OCI-LY1 (cell line): ENCODE results near the gene ZNF768.
A peak's percentile ranks its signal among the peaks of the same experiment; 100 is the strongest.
"Not testable (repeated sequence)": the region's sequence is repeated elsewhere in the genome, so short reads cannot be mapped to it uniquely, and the experiment has no call there.

Experiments used
- H2AFZ ChIP-seq: fragments of 200-600 bp; sonication (generic), shearing (Covaris generic); 2 replicates; pipeline ENCODE4 v1.6.0; 2014; ENCODE audit warnings: antibody characterized with exemption, mild to moderate bottlenecking, low read length
- H3F3A ChIP-seq: fragments of 200-600 bp; sonication (generic), shearing (Covaris generic); 2 replicates; pipeline ENCODE4 v1.6.0; 2014; ENCODE audit warnings: mild to moderate bottlenecking, antibody characterized with exemption, low read length, moderate library complexity; ENCODE audit not compliant: insufficient read depth
- H3K27ac ChIP-seq: fragments of 200-600 bp; sonication (generic); 2 replicates; pipeline ENCODE4 v1.5.1; 2014; ENCODE audit warnings: low read length, mixed run types, mild to moderate bottlenecking, low read depth; ENCODE audit not compliant: poor library complexity, severe bottlenecking
- H3K27me3 ChIP-seq: fragments of 200-600 bp; sonication (generic); 2 replicates; pipeline ENCODE4 v1.6.0; 2014; ENCODE audit warnings: antibody characterized with exemption, mild to moderate bottlenecking, low read length, moderate library complexity; ENCODE audit not compliant: insufficient read depth
- H3K36me3 ChIP-seq: fragments of 200-600 bp; sonication (generic); 2 replicates; pipeline ENCODE4 v1.6.1; 2014; ENCODE audit warnings: mild to moderate bottlenecking, antibody characterized with exemption, low read length, moderate library complexity, mixed read lengths; ENCODE audit not compliant: insufficient read depth
- H3K4me1 ChIP-seq: fragments of 200-600 bp; sonication (generic); 2 replicates; pipeline ENCODE4 v1.5.1; 2014; ENCODE audit warnings: mild to moderate bottlenecking, low read length, moderate library complexity; ENCODE audit not compliant: insufficient read depth, severe bottlenecking
- H3K4me2 ChIP-seq: fragments of 200-600 bp; sonication (generic), shearing (Covaris generic); 2 replicates; pipeline ENCODE4 v1.6.1; 2014; ENCODE audit warnings: low read length
- H3K4me3 ChIP-seq: fragments of 200-600 bp; sonication (generic); 2 replicates; pipeline ENCODE4 v1.5.1; 2014; ENCODE audit warnings: low read length, low read depth, mild to moderate bottlenecking, mixed read lengths; ENCODE audit not compliant: poor library complexity, severe bottlenecking
- H3K79me2 ChIP-seq: fragments of 200-600 bp; shearing (Covaris generic); 2 replicates; pipeline ENCODE4 v1.6.1; 2016; ENCODE audit warnings: mixed run types, low read length, mixed read lengths; ENCODE audit not compliant: insufficient read depth
- H3K9ac ChIP-seq: fragments of 200-600 bp; sonication (generic), shearing (Covaris generic); 2 replicates; pipeline ENCODE4 v1.6.1; 2014; ENCODE audit warnings: mild to moderate bottlenecking, low read length, mixed read lengths
- H3K9me2 ChIP-seq: fragments of 200-600 bp; sonication (generic), shearing (Covaris generic); 2 replicates; pipeline ENCODE4 v1.6.1; 2014; ENCODE audit warnings: low read depth, mild to moderate bottlenecking, low read length, mixed read lengths
- H3K9me3 ChIP-seq: fragments of 200-600 bp; shearing (Covaris generic); 2 replicates; pipeline ENCODE4 v1.6.1; 2014; ENCODE audit warnings: low read length, mixed read lengths
- H4K20me1 ChIP-seq: fragments of 200-600 bp; sonication (generic), shearing (Covaris generic); 2 replicates; pipeline ENCODE4 v1.6.0; 2016; ENCODE audit warnings: mild to moderate bottlenecking, low read length; ENCODE audit not compliant: insufficient read depth
- EZH2 ChIP-seq: fragments of 200-600 bp; sonication (generic), shearing (Covaris generic); IDR thresholded peaks from 2 replicates; pipeline ENCODE4 v1.8.0; 2017; ENCODE audit warnings: borderline replicate concordance, mixed run types, mild to moderate bottlenecking, antibody characterized with exemption, low read length, moderate library complexity, mixed read lengths
- TF ChIP-seq, protein P1 (sequence below): fragments of 200-600 bp; sonication (generic), shearing (Covaris generic); IDR thresholded peaks from 2 replicates; pipeline ENCODE4 v1.5.1; 2017; ENCODE audit warnings: mild to moderate bottlenecking, antibody characterized with exemption, low read length, moderate library complexity, mixed read lengths

Gene ZNF768

GRCh38 chr16:30525844-30526136 lies 576 bp downstream of the ZNF768 start:
- H2AFZ ChIP-seq = no peak overlapping the region
- H3K9ac ChIP-seq = peak overlapping the region; percentile 92
- peaks cover 9% of the 10 kb centered on the region for H3F3A ChIP-seq
- peak overlapping the region; percentile 70 for H3K4me3 ChIP-seq
- peak overlapping the region; percentile 99 for H3K4me2 ChIP-seq
- TF ChIP-seq, protein P1, sequence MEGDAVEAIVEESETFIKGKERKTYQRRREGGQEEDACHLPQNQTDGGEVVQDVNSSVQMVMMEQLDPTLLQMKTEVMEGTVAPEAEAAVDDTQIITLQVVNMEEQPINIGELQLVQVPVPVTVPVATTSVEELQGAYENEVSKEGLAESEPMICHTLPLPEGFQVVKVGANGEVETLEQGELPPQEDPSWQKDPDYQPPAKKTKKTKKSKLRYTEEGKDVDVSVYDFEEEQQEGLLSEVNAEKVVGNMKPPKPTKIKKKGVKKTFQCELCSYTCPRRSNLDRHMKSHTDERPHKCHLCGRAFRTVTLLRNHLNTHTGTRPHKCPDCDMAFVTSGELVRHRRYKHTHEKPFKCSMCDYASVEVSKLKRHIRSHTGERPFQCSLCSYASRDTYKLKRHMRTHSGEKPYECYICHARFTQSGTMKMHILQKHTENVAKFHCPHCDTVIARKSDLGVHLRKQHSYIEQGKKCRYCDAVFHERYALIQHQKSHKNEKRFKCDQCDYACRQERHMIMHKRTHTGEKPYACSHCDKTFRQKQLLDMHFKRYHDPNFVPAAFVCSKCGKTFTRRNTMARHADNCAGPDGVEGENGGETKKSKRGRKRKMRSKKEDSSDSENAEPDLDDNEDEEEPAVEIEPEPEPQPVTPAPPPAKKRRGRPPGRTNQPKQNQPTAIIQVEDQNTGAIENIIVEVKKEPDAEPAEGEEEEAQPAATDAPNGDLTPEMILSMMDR = no peak
- TF ChIP-seq EZH2 = no peak
- H3K27me3 ChIP-seq = no peaks in the 10 kb centered on the region
- no peaks in the 10 kb centered on the region for H4K20me1 ChIP-seq
- H3K9me2 ChIP-seq = no peaks in the 10 kb centered on the region
- peaks cover 13% of the 10 kb centered on the region; the same call in 1 of the 2 replicates for H3K36me3 ChIP-seq
- no peaks in the 10 kb centered on the region for H3K79me2 ChIP-seq
- no peaks in the 10 kb centered on the region for H3K9me3 ChIP-seq
- H3K27ac ChIP-seq = peak overlapping the region; percentile 34
- H3K4me1 ChIP-seq = peaks cover 52% of the 10 kb centered on the region

- no peaks in the 10 kb centered on the region for H4K20me1 ChIP-seq
- 0 out of 2 replicates have a peak overlapping the region, but pooled peaks have one; percentile 24 for H3K4me2 ChIP-seq
- no peaks in the 10 kb centered on the region for H3K9me2 ChIP-seq
- no peak overlapping the region for H3K9ac ChIP-seq
- peaks cover 18% of the 10 kb centered on the region; the same call in 1 of the 2 replicates for H3K36me3 ChIP-seq
- H3F3A ChIP-seq = peaks cover 6% of the 10 kb centered on the region
- no peak overlapping the region for H3K4me3 ChIP-seq
- no peak overlapping the region for H2AFZ ChIP-seq
- H3K79me2 ChIP-seq = no peaks in the 10 kb centered on the region
- H3K9me3 ChIP-seq = no peaks in the 10 kb centered on the region
- no peaks in the 10 kb centered on the region for H3K27me3 ChIP-seq
- H3K4me1 ChIP-seq = peaks cover 43% of the 10 kb centered on the region
- no peak overlapping the region for H3K27ac ChIP-seq
- TF ChIP-seq EZH2 = no peak
- TF ChIP-seq, protein P1 = no peak
Observed at GRCh38 chr16:30524575-30525568, 1.5 kb downstream of the ZNF768 start.

- H3K36me3 ChIP-seq = peaks cover 27% of the 10 kb centered on the region
- H3K9me3 ChIP-seq = no peaks in the 10 kb centered on the region
- H3K27ac ChIP-seq = peak overlapping the region; percentile 72
- peaks cover 39% of the 10 kb centered on the region for H3K4me1 ChIP-seq
- H3K9me2 ChIP-seq = no peaks in the 10 kb centered on the region
- peaks cover 6% of the 10 kb centered on the region for H3F3A ChIP-seq
- no peaks in the 10 kb centered on the region for H3K79me2 ChIP-seq
- no peak overlapping the region for H3K4me3 ChIP-seq
- TF ChIP-seq, protein P1 = no peak
- no peak for TF ChIP-seq EZH2
- no peak overlapping the region for H3K9ac ChIP-seq
- no peak overlapping the region for H2AFZ ChIP-seq
- H3K4me2 ChIP-seq = peak overlapping the region; percentile 24; the same call in 1 of the 2 replicates
- no peaks in the 10 kb centered on the region for H3K27me3 ChIP-seq
- no peaks in the 10 kb centered on the region for H4K20me1 ChIP-seq
Observed at GRCh38 chr16:30523768-30524574, 2.4 kb downstream of the ZNF768 start.

GRCh38 chr16:30522702-30523463 lies 3.5 kb downstream of the ZNF768 start:
- H3K27me3 ChIP-seq, H3K4me2 ChIP-seq, H3F3A ChIP-seq, H3K9ac ChIP-seq, H3K9me3 ChIP-seq, H4K20me1 ChIP-seq, H2AFZ ChIP-seq, H3K79me2 ChIP-seq, H3K9me2 ChIP-seq, H3K4me3 ChIP-seq: not testable (repeated sequence)
- H3K4me1 ChIP-seq = peaks cover 28% of the 10 kb centered on the region
- H3K36me3 ChIP-seq = peaks cover 37% of the 10 kb centered on the region
- H3K27ac ChIP-seq = peak overlapping the region; percentile 54
